HepG2 (cell line): Measurements from ENCODE around the gene FKBP1A. TPM values are rescaled to one million over a fixed set of nuclear protein-coding genes. Genes with fewer than 3 reads are reported as not detected.

Source experiments
- FOSL2 ChIP-seq: sonication (generic); formaldehyde crosslinking; IDR thresholded peaks from 2 replicates; pipeline ENCODE4 v1.4.0; 2020; ENCODE audit warnings: missing genetic modification reagents
- FOXA1 ChIP-seq, 2 experiments: fragments of 450-650 bp in 1 of 2; sonication (generic) in 1 of 2; formaldehyde crosslinking in 1 of 2; IDR thresholded peaks; 2 replicates each; pipeline versions ENCODE4 v1.4.0 to v1.6.1; 2016 to 2020; ENCODE audit warnings: missing genetic modification reagents in 1 of 2
- HBP1 ChIP-seq: IDR thresholded peaks from 2 replicates; pipeline ENCODE4 v1.6.1; 2016; ENCODE audit warnings: low read depth, control low read depth
- KDM5B ChIP-seq: sonication (generic); formaldehyde crosslinking; IDR thresholded peaks from 2 replicates; pipeline ENCODE4 v1.4.0; 2020; ENCODE audit warnings: missing genetic modification reagents, mild to moderate bottlenecking, borderline replicate concordance
- SALL1 ChIP-seq: sonication (generic); formaldehyde crosslinking; IDR thresholded peaks from 2 replicates; pipeline ENCODE4 v1.8.0; 2022; ENCODE audit warnings: mild to moderate bottlenecking, missing genetic modification reagents
- SNAPC2 ChIP-seq: sonication (generic); formaldehyde crosslinking; IDR thresholded peaks from 2 replicates; pipeline ENCODE4 v1.8.1; 2022; ENCODE audit warnings: mild to moderate bottlenecking, missing genetic modification reagents
- ZBTB49 ChIP-seq: sonication (generic); formaldehyde crosslinking; IDR thresholded peaks from 2 replicates; pipeline ENCODE4 v1.4.0; 2020; ENCODE audit warnings: missing genetic modification reagents, borderline replicate concordance
- ZNF234 ChIP-seq: sonication (generic); formaldehyde crosslinking; conservative IDR thresholded peaks from 2 replicates; pipeline ENCODE4 v1.5.1; 2020; ENCODE audit warnings: mild to moderate bottlenecking, missing genetic modification reagents
- ZNF337 ChIP-seq: sonication (generic); formaldehyde crosslinking; IDR thresholded peaks from 2 replicates; pipeline ENCODE4 v1.5.1; 2020; ENCODE audit warnings: missing genetic modification reagents, low read depth, mild to moderate bottlenecking, borderline replicate concordance
- ZNF503 ChIP-seq: sonication (generic); formaldehyde crosslinking; IDR thresholded peaks from 2 replicates; pipeline ENCODE4 v1.4.0; 2020; ENCODE audit warnings: missing genetic modification reagents
- ZNF567 ChIP-seq: sonication (generic); formaldehyde crosslinking; IDR thresholded peaks from 2 replicates; pipeline ENCODE4 v1.8.1; 2023; ENCODE audit warnings: mild to moderate bottlenecking, missing genetic modification reagents, borderline replicate concordance
- ZNF644 ChIP-seq: IDR thresholded peaks from 2 replicates; pipeline ENCODE4 v1.6.1; 2016; ENCODE audit warnings: low read depth
- ZNF709 ChIP-seq: sonication (generic); formaldehyde crosslinking; IDR thresholded peaks from 2 replicates; pipeline ENCODE4 v1.5.0; 2020; ENCODE audit warnings: mild to moderate bottlenecking, missing genetic modification reagents
- ZNF773 ChIP-seq: sonication (generic); formaldehyde crosslinking; IDR thresholded peaks from 2 replicates; pipeline ENCODE4 v1.4.0; 2020; ENCODE audit warnings: missing genetic modification reagents, borderline replicate concordance
- polyA plus RNA-seq, 8 experiments: library from polyadenylated mRNA; depleted of rRNA in 3 of 8; stranded (reverse) in 7 of 8; unstranded in 1 of 8; fragments of >200 nt; fragmentation: Illumina TruSeq in 4 of 8; extraction: Trizol in 4 of 8; gene quantifications; 2 replicates each; pipeline versions ENCODE4 v1.2.1 to v1.2.3, GENCODE V29; 2011 to 2016; ENCODE audit warnings: low read depth in 4 of 8, missing spikeins in 1 of 8, mixed read lengths in 1 of 8; ENCODE audit not compliant: insufficient read depth in 1 of 8
- total RNA-seq, 5 experiments: library from RNA; depleted of rRNA; stranded (reverse); fragments of >200 nt; fragmentation: Illumina TruSeq; extraction: Trizol; gene quantifications; 2 replicates each; pipeline ENCODE4 v1.2.3, GENCODE V29; 2016; ENCODE audit warnings: low read depth in 1 of 5

The FKBP1A gene
- total and polyA plus RNA-seq, 2 of the 13 experiments (the other 11 are each of a cell fraction or from before 2014, with no cell fraction given), result 119 to 468 TPM

- no peak for TF ChIP-seq KDM5B (CRISPR knock-in tag)
- no peak for TF ChIP-seq SNAPC2 (CRISPR knock-in tag)
- TF ChIP-seq FOSL2 (CRISPR knock-in tag), result no peak; the same call in 1 of the 2 replicates
- TF ChIP-seq ZNF337 (CRISPR knock-in tag), result no peak
- 0 out of 2 replicates have a peak, but pooled peaks have one; percentile 17 for TF ChIP-seq ZBTB49 (CRISPR knock-in tag)
- TF ChIP-seq ZNF567, result peak; percentile 54; the same call in 1 of the 2 replicates
- 0 out of 2 replicates have a peak, but pooled peaks have one; percentile 33 for TF ChIP-seq ZNF709 (CRISPR knock-in tag)
- no peak for TF ChIP-seq ZNF503 (CRISPR knock-in tag)
- TF ChIP-seq SALL1 (CRISPR knock-in tag), result peak; percentile 7; the same call in 1 of the 2 replicates
- no peak for TF ChIP-seq ZNF773 (CRISPR knock-in tag)
- no peak for TF ChIP-seq HBP1
- no peak for TF ChIP-seq FOXA1 (IDR thresholded peaks at IDR 0.05)
- 0 out of 2 replicates have a peak, but pooled peaks have one; percentile 31 for TF ChIP-seq FOXA1 (CRISPR knock-in tag; IDR thresholded peaks at IDR 0.05)
- 0 out of 2 replicates have a peak, but pooled peaks have one; percentile 21 for TF ChIP-seq ZNF644 (CRISPR knock-in tag)
- TF ChIP-seq ZNF234, result no peak
Observed at GRCh38 chr20:1326031-1326930, 66.6 kb downstream of the FKBP1A start (continued).
